Testis (tissue), 2 donors: Measurements from ENCODE around the gene NUP50.

ENCODE experiments used
- CTCF ChIP-seq, 3 experiments: fragments of 450-650 bp in 2 of 3; fragments of 200-600 bp in 1 of 3; sonication (generic) in 1 of 3; IDR thresholded peaks; one replicate each; pipeline ENCODE4 v1.5.1; 2016 to 2019; ENCODE audit warnings: antibody characterized with exemption in 3 of 3, mild to moderate bottlenecking in 2 of 3, moderate library complexity in 1 of 3
- POLR2A ChIP-seq: fragments of 450-650 bp; IDR thresholded peaks from one replicate; pipeline ENCODE4 v1.6.1; 2017; ENCODE audit warnings: antibody characterized with exemption, mild to moderate bottlenecking, moderate library complexity

DNA sequence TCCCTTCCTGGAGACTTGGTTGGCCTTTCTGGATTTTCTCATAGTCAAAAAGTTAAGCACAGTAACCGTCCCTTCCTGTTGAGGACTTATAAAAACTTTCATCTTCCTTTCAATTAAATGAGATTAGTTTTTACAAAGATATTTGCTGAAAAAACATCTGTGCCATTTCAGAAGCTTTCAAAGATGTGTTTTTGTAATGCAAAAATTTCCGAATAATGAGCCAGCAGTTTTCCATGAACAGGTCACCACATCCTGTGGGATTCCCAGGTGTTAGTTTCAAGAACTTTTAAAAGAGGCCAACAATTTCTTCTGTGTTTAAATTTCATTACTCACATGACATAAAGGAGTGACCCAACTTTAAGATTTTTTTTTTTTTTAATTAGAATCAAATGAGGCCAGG is 18.0 kb downstream of the NUP50 start:
- no peak for TF ChIP-seq CTCF (IDR thresholded peaks at IDR 0.05)
- no peak for TF ChIP-seq POLR2A
